Vagina (tissue), 2 donors: Measurements from ENCODE around the gene SLC24A3. TPM values are rescaled to one million over a fixed set of nuclear protein-coding genes. Genes with fewer than 3 reads are reported as not detected.

ENCODE experiments used
- DNase-seq, 2 donors: peaks; one replicate each; pipeline ENCODE4 v3.0.0-alpha.2; 2017; ENCODE audit errors: extremely low spot score in 2 of 2
- H3K27ac ChIP-seq: fragments of 200-600 bp; sonication (generic); one replicate; pipeline ENCODE4 v1.5.1; 2019
- H3K27me3 ChIP-seq: fragments of 200-600 bp; sonication (generic); one replicate; pipeline ENCODE4 v1.5.1; 2019
- H3K36me3 ChIP-seq, 2 donors: fragments of 200-600 bp; sonication (generic); one replicate each; pipeline ENCODE4 v1.5.1; 2017 to 2019
- H3K4me1 ChIP-seq: fragments of 200-600 bp; sonication (generic); one replicate; pipeline ENCODE4 v1.5.1; 2019
- H3K4me3 ChIP-seq, 2 donors: fragments of 200-600 bp; sonication (generic); 1 replicate in 1 of 2; 2 replicates in 1 of 2; pipeline ENCODE4 v1.5.1; 2016 to 2019
- H3K9me3 ChIP-seq: fragments of 200-600 bp; sonication (generic); one replicate; pipeline ENCODE4 v1.5.1; 2019
- POLR2A ChIP-seq, 2 donors: fragments of 450-650 bp; IDR thresholded peaks; one replicate each; pipeline ENCODE4 v1.6.1; 2017; ENCODE audit warnings: antibody characterized with exemption in 2 of 2, mild to moderate bottlenecking in 2 of 2, moderate library complexity in 2 of 2
- POLR2AphosphoS5 ChIP-seq, 2 donors: sonication (generic); formaldehyde crosslinking; IDR thresholded peaks; one replicate each; pipeline ENCODE4 v1.9.0; 2017; ENCODE audit warnings: antibody characterized with exemption in 2 of 2, mild to moderate bottlenecking in 2 of 2, low read depth in 1 of 2; ENCODE audit not compliant: insufficient read depth in 1 of 2
- intact Hi-C: fragments of 100-400 bp; cut with DNase I; formaldehyde crosslinking; loops from one replicate; pipeline ENCODE4 v1.15.1; 2023
- total RNA-seq: library from RNA; depleted of rRNA; stranded (reverse); fragments of >200 nt; gene quantifications from one replicate; pipeline ENCODE4 v1.2.3, GENCODE V29; 2016
- TF ChIP-seq, protein P1 (sequence below), 3 experiments: fragments of 450-650 bp in 2 of 3; fragments of 200-600 bp in 1 of 3; sonication (generic) in 1 of 3; IDR thresholded peaks; one replicate each; pipeline ENCODE4 v1.5.1; 2017 to 2019; ENCODE audit warnings: antibody characterized with exemption in 3 of 3, mild to moderate bottlenecking in 2 of 3, moderate library complexity in 2 of 3

The SLC24A3 gene
- total RNA-seq, 1 donor from 2014 or later, result 12.3 TPM

GRCh38 chr20:19519466-19519865 is 307.0 kb downstream of the SLC24A3 start:
- Histone ChIP-seq H3K27me3 (no peaks in the 10 kb centered on the region), H3K4me1 (no peaks in the 10 kb centered on the region), H3K36me3 (no peaks in the 10 kb centered on the region), H3K9me3 (no peaks in the 10 kb centered on the region), H3K4me3 (no peak overlapping the region), H3K27ac (no peak overlapping the region)
- DNase-seq, result no peak
- intact Hi-C loops, result no loop called here
- no peak for TF ChIP-seq POLR2AphosphoS5 (IDR thresholded peaks at IDR 0.05; ENCODE audit: insufficient read depth in 1 of 2, low read depth in 1 of 2)
- TF ChIP-seq POLR2A (IDR thresholded peaks at IDR 0.05), result no peak

DNA sequence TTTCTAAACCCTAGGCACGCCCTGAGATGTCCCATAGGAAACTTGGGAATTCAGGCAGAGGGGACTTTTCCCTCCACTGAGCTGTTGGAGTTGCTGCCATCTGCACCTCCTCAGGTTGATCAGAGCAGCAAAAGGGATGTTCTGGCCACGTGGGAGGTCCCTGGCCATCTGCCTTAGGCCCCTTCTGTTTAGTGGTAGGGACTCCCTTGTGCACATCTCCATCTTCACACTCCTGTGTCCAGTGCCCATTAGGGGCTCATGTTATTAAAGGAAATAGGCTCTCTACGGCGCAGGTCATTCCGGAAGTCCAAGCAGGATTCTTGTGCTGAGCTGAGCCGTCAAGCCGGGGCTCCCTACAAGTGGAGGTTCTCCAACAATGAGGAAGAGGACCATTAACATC is 307.8 kb downstream of the SLC24A3 start:
- no peaks in the 10 kb centered on the region for H3K27me3 ChIP-seq
- H3K4me1 ChIP-seq, result no peaks in the 10 kb centered on the region
- no peak overlapping the region for H3K27ac ChIP-seq
- no peak for TF ChIP-seq POLR2AphosphoS5 (IDR thresholded peaks at IDR 0.05; ENCODE audit: insufficient read depth in 1 of 2, low read depth in 1 of 2)
- no peaks in the 10 kb centered on the region for H3K36me3 ChIP-seq
- no peak overlapping the region for H3K4me3 ChIP-seq
- DNase-seq, result no peak
- intact Hi-C loops, result no loop called here
- H3K9me3 ChIP-seq, result no peaks in the 10 kb centered on the region

GRCh38 chr20:19522071-19522801 is 309.8 kb downstream of the SLC24A3 start:
- no peak overlapping the region for H3K4me3 ChIP-seq
- H3K27me3 ChIP-seq, result no peaks in the 10 kb centered on the region
- no peaks in the 10 kb centered on the region for H3K36me3 ChIP-seq
- H3K4me1 ChIP-seq, result no peaks in the 10 kb centered on the region
- no peak for DNase-seq
- no peak for TF ChIP-seq POLR2A (IDR thresholded peaks at IDR 0.05)
- no peak for TF ChIP-seq POLR2AphosphoS5 (IDR thresholded peaks at IDR 0.05; ENCODE audit: insufficient read depth in 1 of 2, low read depth in 1 of 2)
- H3K27ac ChIP-seq, result no peak overlapping the region
- intact Hi-C loops, result no loop called here
- H3K9me3 ChIP-seq, result no peaks in the 10 kb centered on the region

DNA sequence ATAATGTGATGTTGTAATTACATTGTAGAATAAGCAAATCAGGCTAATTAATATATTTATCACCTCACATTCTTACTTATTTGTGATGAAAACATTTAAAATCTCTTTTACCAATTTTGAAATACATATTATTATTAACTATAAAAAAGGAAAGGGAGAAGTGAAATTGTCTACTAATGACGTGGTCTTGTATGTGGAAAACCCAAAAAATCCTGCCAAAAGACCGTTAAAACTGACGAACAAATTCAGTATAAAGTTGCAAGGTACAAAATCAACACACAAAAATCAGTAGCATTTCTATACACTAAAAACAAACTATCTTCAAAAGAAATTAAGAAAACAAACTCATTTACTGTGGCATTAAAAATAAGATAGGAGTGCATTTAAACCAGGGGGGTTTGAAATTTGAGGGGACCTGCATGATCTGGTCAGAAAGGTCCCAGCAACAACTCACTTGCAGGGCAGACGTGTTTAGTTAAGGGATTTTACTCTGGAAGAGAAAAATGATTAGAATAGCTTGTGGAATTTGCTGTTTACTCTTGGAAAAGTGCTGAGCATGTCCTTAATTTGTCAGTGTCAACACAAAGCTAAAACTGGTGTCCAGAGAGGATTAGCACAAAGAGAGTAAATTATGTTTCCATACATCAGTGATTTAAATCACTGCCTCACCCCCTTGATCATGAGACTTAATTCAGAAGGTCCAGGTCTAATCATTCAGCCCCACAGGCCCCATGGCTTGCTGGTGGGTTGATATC is 310.6 kb downstream of the SLC24A3 start:
- no peak for DNase-seq
- H3K4me1 ChIP-seq, result no peaks in the 10 kb centered on the region
- no peaks in the 10 kb centered on the region for H3K9me3 ChIP-seq
- no peaks in the 10 kb centered on the region for H3K27me3 ChIP-seq
- H3K27ac ChIP-seq, result no peak overlapping the region
- H3K36me3 ChIP-seq, result no peaks in the 10 kb centered on the region
- intact Hi-C loops, result no loop called here
- TF ChIP-seq, protein P1, sequence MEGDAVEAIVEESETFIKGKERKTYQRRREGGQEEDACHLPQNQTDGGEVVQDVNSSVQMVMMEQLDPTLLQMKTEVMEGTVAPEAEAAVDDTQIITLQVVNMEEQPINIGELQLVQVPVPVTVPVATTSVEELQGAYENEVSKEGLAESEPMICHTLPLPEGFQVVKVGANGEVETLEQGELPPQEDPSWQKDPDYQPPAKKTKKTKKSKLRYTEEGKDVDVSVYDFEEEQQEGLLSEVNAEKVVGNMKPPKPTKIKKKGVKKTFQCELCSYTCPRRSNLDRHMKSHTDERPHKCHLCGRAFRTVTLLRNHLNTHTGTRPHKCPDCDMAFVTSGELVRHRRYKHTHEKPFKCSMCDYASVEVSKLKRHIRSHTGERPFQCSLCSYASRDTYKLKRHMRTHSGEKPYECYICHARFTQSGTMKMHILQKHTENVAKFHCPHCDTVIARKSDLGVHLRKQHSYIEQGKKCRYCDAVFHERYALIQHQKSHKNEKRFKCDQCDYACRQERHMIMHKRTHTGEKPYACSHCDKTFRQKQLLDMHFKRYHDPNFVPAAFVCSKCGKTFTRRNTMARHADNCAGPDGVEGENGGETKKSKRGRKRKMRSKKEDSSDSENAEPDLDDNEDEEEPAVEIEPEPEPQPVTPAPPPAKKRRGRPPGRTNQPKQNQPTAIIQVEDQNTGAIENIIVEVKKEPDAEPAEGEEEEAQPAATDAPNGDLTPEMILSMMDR (IDR thresholded peaks at IDR 0.05), result no peak
- TF ChIP-seq POLR2AphosphoS5 (IDR thresholded peaks at IDR 0.05; ENCODE audit: insufficient read depth in 1 of 2, low read depth in 1 of 2) (no peak), POLR2A (IDR thresholded peaks at IDR 0.05) (no peak)
- no peak overlapping the region for H3K4me3 ChIP-seq

GRCh38 chr20:19524691-19525090 is 312.2 kb downstream of the SLC24A3 start:
- H3K27ac ChIP-seq, result no peak overlapping the region
- H3K27me3 ChIP-seq, result no peaks in the 10 kb centered on the region
- H3K36me3 ChIP-seq, result no peaks in the 10 kb centered on the region
- no peak overlapping the region for H3K4me3 ChIP-seq
- H3K4me1 ChIP-seq, result no peaks in the 10 kb centered on the region
- DNase-seq, result no peak
- TF ChIP-seq POLR2AphosphoS5 (IDR thresholded peaks at IDR 0.05; ENCODE audit: insufficient read depth in 1 of 2, low read depth in 1 of 2) (no peak), POLR2A (IDR thresholded peaks at IDR 0.05) (no peak)
- TF ChIP-seq, protein P1 (IDR thresholded peaks at IDR 0.05), result no peak
- intact Hi-C loops, result no loop called here
- no peaks in the 10 kb centered on the region for H3K9me3 ChIP-seq

DNA sequence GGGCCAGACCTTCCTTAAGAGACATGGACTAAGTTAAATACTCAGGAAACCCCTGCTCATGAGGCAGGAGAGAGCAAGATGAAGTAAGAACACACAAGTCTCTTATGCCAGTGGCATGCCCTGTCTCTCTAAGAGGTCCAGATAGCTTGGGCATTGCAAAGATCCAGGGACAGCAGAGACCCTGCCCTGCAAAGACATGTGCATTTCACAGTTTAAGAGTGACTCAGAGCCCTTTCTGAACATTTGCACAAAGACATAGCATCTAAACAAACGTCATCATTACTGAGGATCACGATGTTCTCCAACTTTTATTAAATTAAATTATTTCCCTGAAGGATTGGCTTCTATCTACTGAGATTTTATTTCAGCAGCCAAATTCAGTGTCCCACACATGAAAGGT is 315.1 kb downstream of the SLC24A3 start:
- Histone ChIP-seq H3K27ac (no peak overlapping the region), H3K4me1 (no peaks in the 10 kb centered on the region), H3K36me3 (no peaks in the 10 kb centered on the region), H3K27me3 (no peaks in the 10 kb centered on the region), H3K4me3 (no peak overlapping the region), H3K9me3 (no peaks in the 10 kb centered on the region)
- TF ChIP-seq POLR2AphosphoS5 (IDR thresholded peaks at IDR 0.05; ENCODE audit: insufficient read depth in 1 of 2, low read depth in 1 of 2), result no peak
- no peak for TF ChIP-seq POLR2A (IDR thresholded peaks at IDR 0.05)
- TF ChIP-seq, protein P1 (IDR thresholded peaks at IDR 0.05), result no peak
- intact Hi-C loops, result no loop called here
- DNase-seq, result no peak
